H1 (cell line): ENCODE data around the gene CREBBP. TPM values are rescaled to one million over a fixed set of nuclear protein-coding genes. Genes with fewer than 3 reads are reported as not detected.

Experiments
- CTCF ChIA-PET: fragments of 300-600 bp; sonication (Branson Sonifier 250); formaldehyde crosslinking; loops from one replicate; lab custom pipeline; 2021; ENCODE audit not compliant: partially characterized antibody; lab: Charles Lee
- POLR2A ChIA-PET: fragments of 300-600 bp; sonication (Branson Sonifier 250); formaldehyde crosslinking; loops from one replicate; lab custom pipeline; 2021; ENCODE audit warnings: inconsistent platforms; ENCODE audit not compliant: partially characterized antibody; lab: Charles Lee
- DNase-seq, 2 experiments: peaks; one replicate each; pipeline versions ENCODE4 v3.0.0 to v3.0.0-alpha.2; 2010 to 2022; ENCODE audit warnings: low spot score in 2 of 2, low read depth in 1 of 2, mixed read lengths in 1 of 2
- FAIRE-seq: peaks from 2 replicates; lab custom pipeline; 2011; peaks lifted over from hg19 to GRCh38; lab: Jason Lieb, UNC
- H2AFZ ChIP-seq: 2 replicates; pipeline ENCODE4 v1.8.1; 2012; ENCODE audit warnings: low read length, inconsistent platforms
- H2AK5ac ChIP-seq: 2 replicates; pipeline ENCODE4 v1.6.1; 2013; ENCODE audit warnings: low read depth, low read length
- H2BK120ac ChIP-seq: replicated peaks from 2 replicates; pipeline ENCODE3; 2013; ENCODE audit warnings: low read depth, low read length, inconsistent platforms
- H2BK12ac ChIP-seq: 2 replicates; pipeline ENCODE4 v1.6.1; 2013; ENCODE audit warnings: low read depth, low read length
- H2BK15ac ChIP-seq: 2 replicates; pipeline ENCODE4 v1.6.1; 2013; ENCODE audit warnings: low read length
- H2BK20ac ChIP-seq: 2 replicates; pipeline ENCODE4 v1.6.1; 2013; ENCODE audit warnings: low read length
- H2BK5ac ChIP-seq: 2 replicates; pipeline ENCODE4 v1.6.1; 2013; ENCODE audit warnings: low read depth, low read length
- H3K14ac ChIP-seq: 2 replicates; pipeline ENCODE4 v1.6.1; 2013; ENCODE audit warnings: inconsistent platforms; ENCODE audit not compliant: insufficient read length
- H3K18ac ChIP-seq: 2 replicates; pipeline ENCODE4 v1.6.1; 2013; ENCODE audit warnings: low read length; ENCODE audit errors: extremely low read depth
- H3K23ac ChIP-seq: 2 replicates; pipeline ENCODE4 v1.6.1; 2013; ENCODE audit warnings: inconsistent platforms; ENCODE audit not compliant: insufficient read length
- H3K23me2 ChIP-seq: 2 replicates; pipeline ENCODE4 v1.6.1; 2013; ENCODE audit warnings: low read depth, low read length
- H3K27ac ChIP-seq: 2 replicates; pipeline ENCODE4 v1.6.1; 2011; ENCODE audit warnings: low read depth, low read length, inconsistent platforms
- H3K27me3 ChIP-seq, 4 experiments: replicated peaks in 1 of 4; 1 replicate in 1 of 4; 2 replicates in 3 of 4; pipeline versions ENCODE4 v1.6.1 to v1.8.1; 2011 to 2013; ENCODE audit warnings: low read length in 3 of 4, mild to moderate bottlenecking in 3 of 4, inconsistent platforms in 2 of 4, mixed read lengths in 2 of 4, moderate library complexity in 1 of 4; ENCODE audit not compliant: control insufficient read depth in 3 of 4, insufficient read depth in 3 of 4; ENCODE audit errors: extremely low read depth in 1 of 4
- H3K36me3 ChIP-seq, 4 experiments: 2 replicates each; pipeline versions ENCODE4 v1.6.1 to v1.8.1; 2011 to 2013; ENCODE audit warnings: mild to moderate bottlenecking in 4 of 4, low read length in 3 of 4, moderate library complexity in 2 of 4, control low read depth in 1 of 4, inconsistent platforms in 1 of 4; ENCODE audit not compliant: insufficient read depth in 4 of 4, control insufficient read depth in 2 of 4
- H3K4ac ChIP-seq: replicated peaks from 2 replicates; pipeline ENCODE3; 2013; ENCODE audit warnings: low read length, low read depth, mixed read lengths, inconsistent platforms; ENCODE audit not compliant: insufficient read length
- H3K4me1 ChIP-seq, 4 experiments: replicated peaks in 1 of 4; 1 replicate in 1 of 4; 2 replicates in 3 of 4; pipeline versions ENCODE4 v1.6.1 to v1.8.1; 2011 to 2013; ENCODE audit warnings: low read length in 3 of 4, inconsistent platforms in 2 of 4, mixed read lengths in 1 of 4; ENCODE audit not compliant: insufficient read depth in 4 of 4, control insufficient read depth in 3 of 4
- H3K4me2 ChIP-seq, 2 experiments: 2 replicates each; pipeline versions ENCODE4 v1.6.1 to v1.8.1; 2011 to 2013; ENCODE audit warnings: low read depth in 2 of 2, low read length in 2 of 2, control low read depth in 1 of 2, inconsistent platforms in 1 of 2, mild to moderate bottlenecking in 1 of 2; ENCODE audit not compliant: insufficient read depth in 1 of 2
- H3K4me3 ChIP-seq, 4 experiments: fragments of 200-600, 300-600 bp in 1 of 4; sonication (generic), shearing (Covaris generic), sonication (Bioruptor Twin) in 1 of 4; 2 replicates each; pipeline versions ENCODE4 v1.5.1 to v1.8.1; 2011 to 2016; ENCODE audit warnings: low read length in 4 of 4, low read depth in 3 of 4, control low read depth in 2 of 4, inconsistent platforms in 2 of 4, mild to moderate bottlenecking in 2 of 4, mixed read lengths in 1 of 4, moderate library complexity in 1 of 4; ENCODE audit not compliant: insufficient read depth in 2 of 4; ENCODE audit errors: extremely low read depth in 1 of 4
- H3K56ac ChIP-seq: replicated peaks from 2 replicates; pipeline ENCODE3; 2013; ENCODE audit warnings: low read depth, mild to moderate bottlenecking, mixed read lengths, low read length, inconsistent platforms; ENCODE audit not compliant: insufficient read length
- H3K79me1 ChIP-seq: 2 replicates; pipeline ENCODE4 v1.6.1; 2013; ENCODE audit warnings: low read depth, low read length, control low read depth
- H3K79me2 ChIP-seq, 2 experiments: 2 replicates each; pipeline versions ENCODE4 v1.6.1 to v1.8.1; 2012 to 2013; ENCODE audit warnings: low read length in 2 of 2, mild to moderate bottlenecking in 2 of 2, inconsistent platforms in 1 of 2; ENCODE audit not compliant: insufficient read depth in 2 of 2, control insufficient read depth in 1 of 2
- H3K9ac ChIP-seq, 4 experiments: replicated peaks in 1 of 4; 1 replicate in 1 of 4; 2 replicates in 3 of 4; pipeline versions ENCODE4 v1.6.1 to v1.8.1; 2011 to 2013; ENCODE audit warnings: low read depth in 3 of 4, low read length in 3 of 4, control low read depth in 2 of 4, mild to moderate bottlenecking in 2 of 4, moderate library complexity in 2 of 4, inconsistent platforms in 1 of 4; ENCODE audit errors: extremely low read depth in 1 of 4
- H3K9me3 ChIP-seq, 2 experiments: 2 replicates each; pipeline versions ENCODE4 v1.6.1 to v1.8.1; 2012 to 2013; ENCODE audit warnings: mild to moderate bottlenecking in 2 of 2, moderate library complexity in 2 of 2, control low read depth in 1 of 2, inconsistent platforms in 1 of 2, low read depth in 1 of 2, low read length in 1 of 2, mixed read lengths in 1 of 2; ENCODE audit not compliant: insufficient read depth in 2 of 2
- H4K20me1 ChIP-seq, 2 experiments: replicated peaks in 1 of 2; 2 replicates each; pipeline versions ENCODE3 to v1.8.1; 2011 to 2013; ENCODE audit warnings: inconsistent platforms in 2 of 2, low read length in 2 of 2, mild to moderate bottlenecking in 1 of 2; ENCODE audit not compliant: insufficient read depth in 2 of 2, control insufficient read depth in 1 of 2
- H4K5ac ChIP-seq: 2 replicates; pipeline ENCODE4 v1.6.1; 2013; ENCODE audit warnings: low read length, low read depth, mixed read lengths, inconsistent platforms; ENCODE audit not compliant: insufficient read length
- H4K8ac ChIP-seq: 2 replicates; pipeline ENCODE4 v1.8.0; 2013; ENCODE audit warnings: mild to moderate bottlenecking, moderate library complexity, low read length, inconsistent platforms; ENCODE audit not compliant: insufficient read depth; ENCODE audit errors: extremely low read depth
- H4K91ac ChIP-seq: replicated peaks from 2 replicates; pipeline ENCODE3; 2013; ENCODE audit warnings: low read length, mixed read lengths, inconsistent platforms; ENCODE audit not compliant: insufficient read length
- CEBPB ChIP-seq: IDR thresholded peaks from 2 replicates; pipeline ENCODE4 v1.6.1; 2012; ENCODE audit warnings: low read depth, low read length
- JUND ChIP-seq: IDR thresholded peaks from 2 replicates; pipeline ENCODE4 v1.6.1; 2011; ENCODE audit warnings: mild to moderate bottlenecking, improper control_type of control experiment, low read length
- KDM4A ChIP-seq: IDR thresholded peaks from one replicate; pipeline ENCODE4 v1.7.1; 2012; ENCODE audit warnings: low read depth, mild to moderate bottlenecking, moderate library complexity, low read length, inconsistent platforms; ENCODE audit not compliant: severe bottlenecking
- PHF8 ChIP-seq: fragments of 200-600 bp; sonication (generic); conservative IDR thresholded peaks from 2 replicates; pipeline ENCODE4 v1.7.1; 2012; ENCODE audit warnings: low read depth, mild to moderate bottlenecking, inconsistent platforms, low read length, moderate library complexity
- POLR2A ChIP-seq, 2 experiments: IDR thresholded peaks; 1 replicate in 1 of 2; 2 replicates in 1 of 2; pipeline ENCODE4 v1.6.1; 2011; ENCODE audit warnings: low read depth in 2 of 2, low read length in 2 of 2, mild to moderate bottlenecking in 2 of 2; ENCODE audit errors: control extremely low read depth in 1 of 2
- WGBS, 2 experiments: shearing (Covaris generic) in 1 of 2; methylation state at CpG; one replicate each; pipeline versions ENCODE4 v1.1.6 to v1.1.7; 2013 to 2015; ENCODE audit warnings: low lambda C conversion rate in 2 of 2, mixed read lengths in 2 of 2, inconsistent platforms in 1 of 2, low coverage in 1 of 2, missing lambda C conversion rate in 1 of 2; ENCODE audit not compliant: insufficient replicate concordance in 2 of 2, insufficient coverage in 1 of 2, insufficient read length in 1 of 2; ENCODE audit errors: extremely low coverage in 1 of 2, missing lambda C conversion rate in 1 of 2; 5-methylcytosine and 5-hydroxymethylcytosine counted together
- polyA plus RNA-seq, 7 experiments: library from polyadenylated mRNA; depleted of rRNA in 3 of 7; stranded (reverse) in 5 of 7; unstranded in 2 of 7; fragments of >200 nt in 5 of 7; fragments of 200-250 nt in 2 of 7; gene quantifications; 1 replicate in 5 of 7; 2 replicates in 1 of 7; 4 replicates in 1 of 7; pipeline versions ENCODE4 v1.2.1 to v1.2.3, GENCODE V29; 2011 to 2013; ENCODE audit warnings: missing spikeins in 2 of 7, mixed read lengths in 2 of 7
- total RNA-seq: library from RNA; stranded (reverse); fragmentation: NEBNext Ultra II Directional; extraction: Animal tissue kit (Norgen Biotek cat#: 25700); gene quantifications from 2 replicates; pipeline ENCODE4 v1.2.1, GENCODE V29; 2021
- TF ChIP-seq, protein P1 (sequence below): IDR thresholded peaks from 2 replicates; pipeline ENCODE4 v1.6.1; 2012; ENCODE audit warnings: inconsistent platforms

Gene CREBBP
- total and polyA plus RNA-seq, 2 of the 8 experiments (the other 6 are each of a cell fraction or from before 2014, with no cell fraction given), result 10.0 to 60.1 TPM

DNA sequence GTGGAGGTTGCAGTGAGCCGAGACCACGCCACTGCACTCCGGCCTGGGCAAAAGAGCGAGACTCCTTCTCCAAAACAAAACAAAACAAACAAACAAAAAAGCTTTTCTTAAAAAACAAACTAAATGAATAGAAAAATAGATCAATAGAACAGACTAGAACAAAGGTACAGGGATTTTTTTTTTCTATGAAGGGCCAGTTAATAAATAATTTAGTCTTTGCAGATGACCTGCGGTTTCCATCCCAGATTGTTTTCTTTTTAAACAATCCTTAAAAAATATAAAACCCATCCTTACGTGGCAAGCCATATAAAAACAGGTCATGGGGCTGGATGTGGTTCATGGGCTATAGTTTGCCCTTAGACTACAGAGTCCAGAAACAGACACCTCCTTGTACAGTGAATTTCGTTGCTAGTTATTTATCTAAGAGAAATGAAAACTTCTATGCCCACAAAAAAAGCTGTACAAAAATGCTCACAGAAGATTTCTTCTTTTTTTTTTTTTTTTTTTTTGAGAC, 45.4 kb downstream of the CREBBP start:
- no peak overlapping the region for H4K91ac ChIP-seq
- no peak overlapping the region for H3K4me3 ChIP-seq
- peaks cover 2% of the 10 kb centered on the region; the same call in 1 of the 2 replicates for H3K79me1 ChIP-seq
- no peak overlapping the region for H3K23ac ChIP-seq
- peaks cover 9 to 15% of the 10 kb centered on the region in 2 experiments for H4K20me1 ChIP-seq
- CTCF ChIA-PET, result interaction anchor here (0.8 kb wide), 1 partner anchor 36 kb away, joined by 3 read pairs; no protein-coding TSS in a partner anchor
- no peaks in the 10 kb centered on the region; a peak in 1 of 8 replicates for H3K36me3 ChIP-seq
- H4K8ac ChIP-seq, result no peak overlapping the region
- no peak for DNase-seq
- H4K5ac ChIP-seq, result no peak overlapping the region
- POLR2A ChIA-PET, result no interaction called here
- no peaks in the 10 kb centered on the region for H3K27me3 ChIP-seq
- H2BK12ac ChIP-seq, result no peak overlapping the region
- H2BK20ac ChIP-seq, result no peak overlapping the region
- no peak overlapping the region for H2BK15ac ChIP-seq
- H3K27ac ChIP-seq, result no peak overlapping the region
- H2BK120ac ChIP-seq, result no peak overlapping the region
- WGBS, 2 experiments, result 89% methylated on average over 7 of the region's 7 CpGs; no CpG with 5 or more reads in 1 of the 2 experiments
- FAIRE-seq, result no peak
- H3K4me2 ChIP-seq, result no peak overlapping the region
- no peak overlapping the region for H2AK5ac ChIP-seq
- no peak overlapping the region for H3K18ac ChIP-seq
- H2BK5ac ChIP-seq, result no peak overlapping the region
- no peaks in the 10 kb centered on the region for H3K23me2 ChIP-seq
- no peak overlapping the region for H3K56ac ChIP-seq
- H3K4ac ChIP-seq, result no peak overlapping the region
- no peak for TF ChIP-seq PHF8
- no peak for TF ChIP-seq CEBPB
- no peak for TF ChIP-seq POLR2A (IDR thresholded peaks at IDR 0.05; ENCODE audit: control extremely low read depth in 1 of 2, low read depth in 2 of 2, low read length in 2 of 2)
- TF ChIP-seq KDM4A, result no peak
- TF ChIP-seq, protein P1, sequence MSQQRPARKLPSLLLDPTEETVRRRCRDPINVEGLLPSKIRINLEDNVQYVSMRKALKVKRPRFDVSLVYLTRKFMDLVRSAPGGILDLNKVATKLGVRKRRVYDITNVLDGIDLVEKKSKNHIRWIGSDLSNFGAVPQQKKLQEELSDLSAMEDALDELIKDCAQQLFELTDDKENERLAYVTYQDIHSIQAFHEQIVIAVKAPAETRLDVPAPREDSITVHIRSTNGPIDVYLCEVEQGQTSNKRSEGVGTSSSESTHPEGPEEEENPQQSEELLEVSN, result no peak
- TF ChIP-seq JUND, result no peak
- peaks cover 17 to 91% of the 10 kb centered on the region in 2 experiments for H3K79me2 ChIP-seq
- H2AFZ ChIP-seq, result no peak overlapping the region
- no peak overlapping the region for H3K14ac ChIP-seq
- peaks cover 0 to 9% (median 0%) of the 10 kb centered on the region in 4 experiments; a peak in 2 of 7 replicates for H3K4me1 ChIP-seq
- no peak overlapping the region for H3K9ac ChIP-seq
- peaks cover 0 to 4% of the 10 kb centered on the region in 2 experiments; a peak in 1 of 4 replicates for H3K9me3 ChIP-seq
